ENCODE results near the gene GLT1D1.

The GLT1D1 gene

DNA sequence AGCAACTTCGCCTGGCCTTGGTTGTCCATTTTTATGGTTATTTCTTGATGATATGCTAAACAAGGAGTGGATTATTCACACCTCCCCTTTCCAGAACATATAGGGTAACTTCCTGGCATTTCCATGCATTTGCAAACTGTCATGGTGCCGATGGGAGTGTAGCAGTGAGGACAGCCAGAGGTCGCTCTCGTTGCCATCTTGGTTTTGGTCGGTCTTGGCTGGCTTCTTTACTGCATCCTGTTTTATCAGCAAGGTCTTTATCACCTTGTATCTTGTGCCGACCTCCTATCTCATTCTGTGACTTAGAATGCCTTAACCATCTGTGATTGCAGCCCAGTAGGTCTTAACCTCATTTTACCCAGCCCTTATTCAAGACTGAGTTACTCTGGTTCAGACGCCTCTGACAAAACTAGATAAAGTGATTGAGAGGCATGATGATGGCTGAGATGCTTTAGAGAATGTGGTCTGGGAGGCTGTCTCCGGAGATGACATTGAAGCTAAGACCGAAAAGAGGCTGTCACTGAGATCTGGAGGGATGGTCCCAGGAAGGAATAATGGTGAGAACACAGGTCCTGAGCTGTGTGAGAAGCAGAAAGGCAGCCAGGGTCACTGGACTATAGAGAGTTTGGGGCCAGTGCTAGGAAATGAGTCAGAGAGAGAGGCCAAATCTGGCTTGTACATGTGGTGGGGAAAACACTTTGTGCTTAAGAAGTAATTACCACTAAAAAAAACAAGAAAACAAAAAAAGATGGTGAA is 2.9 kb downstream of the GLT1D1 start:
- Histone ChIP-seq H3K9me3 (ENCODE audit: insufficient read depth, low read length, severe bottlenecking) (no peaks in the 10 kb centered on the region), H3K27ac (ENCODE audit: low read length) (no peak overlapping the region), H3K9ac (ENCODE audit: low read depth, low read length) (no peak overlapping the region), H3K4me1 (ENCODE audit: insufficient read depth, low read length) (no peaks in the 10 kb centered on the region), H3K36me3 (ENCODE audit: insufficient read depth, low read length) (no peaks in the 10 kb centered on the region), H3K27me3 (ENCODE audit: insufficient read depth, low read length, poor library complexity) (no peaks in the 10 kb centered on the region), H3K79me2 (ENCODE audit: insufficient read depth, low read length) (no peaks in the 10 kb centered on the region), H3K4me2 (ENCODE audit: insufficient read depth, low read length) (no peak overlapping the region), H2AFZ (ENCODE audit: low read depth, low read length) (no peak overlapping the region), H4K20me1 (ENCODE audit: insufficient read depth, low read length) (no peaks in the 10 kb centered on the region), H3K4me3 (ENCODE audit: low read depth in 1 of 2, low read length in 2 of 2) (no peak overlapping the region)
- no peak for TF ChIP-seq EZH2 (IDR thresholded peaks at IDR 0.05; ENCODE audit: borderline replicate concordance, low read depth, low read length, severe bottlenecking)
- no peak for TF ChIP-seq CTCF (IDR thresholded peaks at IDR 0.05; ENCODE audit: borderline replicate concordance, extremely low read depth, low read length, poor library complexity, severe bottlenecking)
- DNase-seq = no peak
- ATAC-seq (ENCODE audit: insufficient read depth, low read depth) = no peak

GRCh38 chr12:128856791-128857078 is 3.5 kb downstream of the GLT1D1 start:
- ATAC-seq (ENCODE audit: insufficient read depth, low read depth) (no peak), DNase-seq (no peak)
- Histone ChIP-seq H3K4me1 (ENCODE audit: insufficient read depth, low read length) (no peaks in the 10 kb centered on the region), H3K9ac (ENCODE audit: low read depth, low read length) (no peak overlapping the region), H3K36me3 (ENCODE audit: insufficient read depth, low read length) (no peaks in the 10 kb centered on the region), H3K79me2 (ENCODE audit: insufficient read depth, low read length) (no peaks in the 10 kb centered on the region), H4K20me1 (ENCODE audit: insufficient read depth, low read length) (no peaks in the 10 kb centered on the region), H3K9me3 (ENCODE audit: insufficient read depth, low read length, severe bottlenecking) (no peaks in the 10 kb centered on the region), H3K4me3 (ENCODE audit: low read depth in 1 of 2, low read length in 2 of 2) (no peak overlapping the region), H3K27ac (ENCODE audit: low read length) (no peak overlapping the region), H2AFZ (ENCODE audit: low read depth, low read length) (no peak overlapping the region), H3K4me2 (ENCODE audit: insufficient read depth, low read length) (no peak overlapping the region), H3K27me3 (ENCODE audit: insufficient read depth, low read length, poor library complexity) (no peaks in the 10 kb centered on the region)
- TF ChIP-seq EZH2 (IDR thresholded peaks at IDR 0.05; ENCODE audit: borderline replicate concordance, low read depth, low read length, severe bottlenecking) (no peak), CTCF (IDR thresholded peaks at IDR 0.05; ENCODE audit: borderline replicate concordance, extremely low read depth, low read length, poor library complexity, severe bottlenecking) (no peak)

DNA sequence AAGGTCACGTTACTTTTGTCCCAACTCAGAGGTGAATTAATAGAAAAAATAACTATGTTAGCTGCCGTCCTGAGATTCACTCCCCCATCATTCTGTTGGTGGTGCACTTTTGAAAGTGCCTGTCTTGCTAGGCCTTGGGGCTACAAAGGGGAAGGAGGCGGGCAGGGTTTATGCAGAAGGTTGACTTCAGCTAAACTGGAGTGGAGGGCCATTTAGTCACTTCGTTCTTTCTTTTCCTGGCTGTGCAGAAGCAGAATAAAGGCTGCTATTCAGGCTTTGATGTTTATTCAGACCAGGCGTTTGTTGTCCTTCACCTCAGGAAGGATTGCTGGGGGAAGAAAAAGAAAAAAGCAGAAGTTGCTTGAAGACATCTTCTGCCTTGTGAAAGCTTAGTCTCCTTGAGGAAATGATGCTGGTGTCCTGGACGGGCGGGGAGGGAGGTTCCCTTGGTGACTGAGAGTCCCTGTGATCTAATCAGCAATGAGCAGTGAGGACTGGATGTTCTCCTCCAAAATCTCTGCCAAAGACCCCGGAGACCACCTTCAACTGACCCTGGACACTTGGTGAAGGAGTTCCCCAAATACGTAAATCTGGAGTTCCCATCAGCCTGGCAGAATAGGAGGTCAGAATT is 4.0 kb downstream of the GLT1D1 start:
- H3K4me3 ChIP-seq (ENCODE audit: low read depth in 1 of 2, low read length in 2 of 2) = no peak overlapping the region
- H3K9ac ChIP-seq (ENCODE audit: low read depth, low read length) = no peak overlapping the region
- H2AFZ ChIP-seq (ENCODE audit: low read depth, low read length) = no peak overlapping the region
- H3K79me2 ChIP-seq (ENCODE audit: insufficient read depth, low read length) = no peaks in the 10 kb centered on the region
- H3K4me1 ChIP-seq (ENCODE audit: insufficient read depth, low read length) = no peaks in the 10 kb centered on the region
- ATAC-seq (ENCODE audit: insufficient read depth, low read depth) (no peak), DNase-seq (no peak)
- no peak overlapping the region for H3K4me2 ChIP-seq (ENCODE audit: insufficient read depth, low read length)
- TF ChIP-seq CTCF (IDR thresholded peaks at IDR 0.05; ENCODE audit: borderline replicate concordance, extremely low read depth, low read length, poor library complexity, severe bottlenecking) (no peak), EZH2 (IDR thresholded peaks at IDR 0.05; ENCODE audit: borderline replicate concordance, low read depth, low read length, severe bottlenecking) (no peak)
- H3K27me3 ChIP-seq (ENCODE audit: insufficient read depth, low read length, poor library complexity) = no peaks in the 10 kb centered on the region
- no peaks in the 10 kb centered on the region for H3K9me3 ChIP-seq (ENCODE audit: insufficient read depth, low read length, severe bottlenecking)
- H3K27ac ChIP-seq (ENCODE audit: low read length) = no peak overlapping the region
- H4K20me1 ChIP-seq (ENCODE audit: insufficient read depth, low read length) = no peaks in the 10 kb centered on the region
- no peaks in the 10 kb centered on the region for H3K36me3 ChIP-seq (ENCODE audit: insufficient read depth, low read length)

All from DND-41 (cell line).